ENCODE data around the gene PVALEF. TPM values are rescaled to one million over a fixed set of nuclear protein-coding genes. Genes with fewer than 3 reads are reported as not detected.

The PVALEF gene
- total and polyA plus RNA-seq, 5 donors: not detected

DNA sequence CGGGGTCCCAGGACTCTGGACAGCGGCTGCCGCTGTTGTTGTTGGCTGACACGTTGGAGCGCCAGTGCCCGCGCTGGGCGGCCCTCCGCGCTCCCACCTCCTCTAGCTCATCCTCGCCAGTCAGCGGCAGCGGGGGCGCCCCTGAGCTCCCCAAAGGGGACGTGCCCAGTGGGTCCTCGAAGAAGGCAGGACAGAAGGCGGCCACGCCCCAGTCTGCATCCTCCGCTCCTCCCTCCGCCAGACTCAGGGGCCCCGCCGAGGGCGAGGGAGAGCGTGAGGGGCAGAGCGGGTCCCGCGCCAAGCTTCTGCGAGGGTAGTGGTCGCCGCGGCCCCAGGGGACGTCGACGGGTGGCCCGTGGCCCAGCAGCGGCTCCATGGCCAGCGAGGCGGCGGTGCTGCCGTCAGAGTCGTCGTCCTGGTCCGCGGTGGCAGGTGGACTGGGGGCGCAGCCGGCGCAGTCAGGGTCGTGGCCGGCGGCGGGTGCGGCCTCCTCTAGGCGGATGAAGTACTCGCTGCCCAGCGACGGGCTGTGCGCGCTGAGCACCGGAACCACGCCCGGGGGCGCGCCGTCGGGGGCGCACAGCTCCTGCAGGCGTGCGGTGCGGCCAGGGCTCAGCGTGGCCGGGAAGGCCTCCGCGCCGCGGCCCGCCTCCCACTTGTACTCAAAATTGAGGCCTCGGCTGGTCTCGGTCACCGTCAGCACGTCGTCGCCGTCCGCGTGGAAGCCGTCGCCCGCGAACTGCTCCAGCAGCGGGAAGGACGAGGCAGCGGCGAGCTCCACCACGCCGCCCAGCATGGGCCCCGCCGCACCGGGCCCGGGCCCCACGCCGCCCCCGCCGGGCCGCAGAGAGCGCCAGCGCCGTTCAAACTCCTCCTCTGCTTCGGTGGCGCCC lies 43.2 kb upstream of the PVALEF start:
- H3K4me3 ChIP-seq (ENCODE audit: low read length): no peak overlapping the region
- no peaks in the 10 kb centered on the region for H3K4me1 ChIP-seq (ENCODE audit: control insufficient read depth, insufficient read depth, low read length)
- DNase-seq: no peak
- no peak overlapping the region for H3K27ac ChIP-seq (ENCODE audit: low read length)
- ATAC-seq: no peak
- 41% methylated on average over 109 of the region's 109 CpGs for WGBS
- no peaks in the 10 kb centered on the region for H3K27me3 ChIP-seq (ENCODE audit: control insufficient read depth, insufficient read depth)
- no peaks in the 10 kb centered on the region for H3K9me3 ChIP-seq (ENCODE audit: control insufficient read depth, low read length)
- intact Hi-C loops (cut with DNase I): no loop called here

GRCh38 chr17:81123052-81124048 lies 42.0 kb upstream of the PVALEF start:
- intact Hi-C loops (cut with DNase I): no loop called here
- WGBS: 86% methylated on average over 39 of the region's 39 CpGs
- H3K9me3 ChIP-seq (ENCODE audit: control insufficient read depth, low read length): no peaks in the 10 kb centered on the region
- DNase-seq (no peak), ATAC-seq (no peak)
- H3K4me3 ChIP-seq (ENCODE audit: low read length): no peak overlapping the region
- H3K4me1 ChIP-seq (ENCODE audit: control insufficient read depth, insufficient read depth, low read length): no peaks in the 10 kb centered on the region
- H3K27ac ChIP-seq (ENCODE audit: low read length): no peak overlapping the region
- no peaks in the 10 kb centered on the region for H3K27me3 ChIP-seq (ENCODE audit: control insufficient read depth, insufficient read depth)

- no peak for ATAC-seq
- H3K4me1 ChIP-seq (ENCODE audit: control insufficient read depth, insufficient read depth, low read length): no peaks in the 10 kb centered on the region
- intact Hi-C loops (cut with DNase I): no loop called here
- H3K27me3 ChIP-seq (ENCODE audit: control insufficient read depth, insufficient read depth): no peaks in the 10 kb centered on the region
- H3K4me3 ChIP-seq (ENCODE audit: low read length): no peak overlapping the region
- DNase-seq: no peak
- WGBS: 93% methylated on average over 18 of the region's 18 CpGs
- H3K9me3 ChIP-seq (ENCODE audit: control insufficient read depth, low read length): no peaks in the 10 kb centered on the region
- no peak overlapping the region for H3K27ac ChIP-seq (ENCODE audit: low read length)
Observed at GRCh38 chr17:81124377-81124776, 40.9 kb upstream of the PVALEF start.

DNA sequence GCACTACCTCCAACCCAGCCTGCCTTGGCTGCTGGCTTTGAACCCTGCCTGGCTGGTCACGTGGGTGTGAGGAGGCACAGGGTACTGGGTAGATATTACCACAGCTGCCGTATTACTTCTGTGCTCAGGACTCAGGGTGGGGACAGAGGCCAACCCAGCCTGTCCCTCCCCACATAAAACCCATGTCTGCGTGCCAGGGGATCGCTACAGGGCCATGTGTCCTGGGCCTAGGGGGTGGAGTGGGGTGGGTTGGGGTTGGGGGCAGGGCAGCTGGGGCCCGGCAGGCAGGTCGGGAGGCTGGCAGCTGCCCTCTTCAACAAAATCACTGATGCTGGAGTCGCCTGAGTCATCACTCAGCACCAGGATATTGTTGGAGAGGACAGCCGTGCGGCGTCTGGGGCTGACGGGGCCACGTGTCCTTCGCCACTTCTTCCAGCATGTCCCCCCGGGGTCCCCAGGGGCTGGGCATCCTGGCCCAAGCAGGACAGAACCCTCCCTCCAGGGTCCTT lies 39.7 kb upstream of the PVALEF start:
- WGBS: 41% methylated on average over 14 of the region's 14 CpGs
- no peaks in the 10 kb centered on the region for H3K9me3 ChIP-seq (ENCODE audit: control insufficient read depth, low read length)
- no peak for DNase-seq
- H3K4me1 ChIP-seq (ENCODE audit: control insufficient read depth, insufficient read depth, low read length): no peaks in the 10 kb centered on the region
- no peak overlapping the region for H3K4me3 ChIP-seq (ENCODE audit: low read length)
- intact Hi-C loops (cut with DNase I): no loop called here
- H3K27me3 ChIP-seq (ENCODE audit: control insufficient read depth, insufficient read depth): no peaks in the 10 kb centered on the region
- no peak overlapping the region for H3K27ac ChIP-seq (ENCODE audit: low read length)
- ATAC-seq: peak; percentile 2 to 30

- intact Hi-C loops (cut with DNase I): no loop called here
- H3K4me1 ChIP-seq (ENCODE audit: control insufficient read depth, insufficient read depth, low read length): no peaks in the 10 kb centered on the region
- H3K9me3 ChIP-seq (ENCODE audit: control insufficient read depth, low read length): no peaks in the 10 kb centered on the region
- H3K27me3 ChIP-seq (ENCODE audit: control insufficient read depth, insufficient read depth): no peaks in the 10 kb centered on the region
- no peak overlapping the region for H3K4me3 ChIP-seq (ENCODE audit: low read length)
- ATAC-seq (no peak), DNase-seq (no peak)
- no peak overlapping the region for H3K27ac ChIP-seq (ENCODE audit: low read length)
- 61% methylated on average over 34 of the region's 34 CpGs for WGBS
Observed at GRCh38 chr17:81126281-81127132, 38.8 kb upstream of the PVALEF start.

GRCh38 chr17:81127133-81127455 lies 38.2 kb upstream of the PVALEF start:
- Histone ChIP-seq H3K9me3 (ENCODE audit: control insufficient read depth, low read length) (no peaks in the 10 kb centered on the region), H3K27ac (ENCODE audit: low read length) (no peak overlapping the region), H3K27me3 (ENCODE audit: control insufficient read depth, insufficient read depth) (no peaks in the 10 kb centered on the region), H3K4me3 (ENCODE audit: low read length) (no peak overlapping the region), H3K4me1 (ENCODE audit: control insufficient read depth, insufficient read depth, low read length) (no peaks in the 10 kb centered on the region)
- 54% methylated on average over 5 of the region's 5 CpGs for WGBS
- ATAC-seq: no peak
- no peak for DNase-seq
- intact Hi-C loops (cut with DNase I): no loop called here

GRCh38 chr17:81127526-81128177 lies 37.7 kb upstream of the PVALEF start:
- Histone ChIP-seq H3K27ac (ENCODE audit: low read length) (no peak overlapping the region), H3K9me3 (ENCODE audit: control insufficient read depth, low read length) (no peaks in the 10 kb centered on the region), H3K4me3 (ENCODE audit: low read length) (no peak overlapping the region), H3K4me1 (ENCODE audit: control insufficient read depth, insufficient read depth, low read length) (no peaks in the 10 kb centered on the region), H3K27me3 (ENCODE audit: control insufficient read depth, insufficient read depth) (no peaks in the 10 kb centered on the region)
- intact Hi-C loops (cut with DNase I): no loop called here
- DNase-seq (no peak), ATAC-seq (no peak)
- WGBS: 78% methylated on average over 25 of the region's 25 CpGs

GRCh38 chr17:81128338-81128737 lies 37.0 kb upstream of the PVALEF start:
- WGBS: 79% methylated on average over 14 of the region's 14 CpGs

GRCh38 chr17:81128774-81129173 lies 36.5 kb upstream of the PVALEF start:
- ATAC-seq: peak in 1 of 2 donors; percentile 3
- intact Hi-C loops (cut with DNase I): no loop called here
- WGBS: 85% methylated on average over 23 of the region's 23 CpGs
- no peaks in the 10 kb centered on the region for H3K27me3 ChIP-seq (ENCODE audit: control insufficient read depth, insufficient read depth)
- no peak overlapping the region for H3K4me3 ChIP-seq (ENCODE audit: low read length)
- H3K9me3 ChIP-seq (ENCODE audit: control insufficient read depth, low read length): no peaks in the 10 kb centered on the region
- no peak overlapping the region for H3K27ac ChIP-seq (ENCODE audit: low read length)
- no peak for DNase-seq
- no peaks in the 10 kb centered on the region for H3K4me1 ChIP-seq (ENCODE audit: control insufficient read depth, insufficient read depth, low read length)

More at GRCh38 chr17:81128338-81128737, 37.0 kb upstream of the PVALEF start:
- no peak for DNase-seq
- intact Hi-C loops (cut with DNase I): no loop called here
- no peak for ATAC-seq
- Histone ChIP-seq H3K4me3 (ENCODE audit: low read length) (no peak overlapping the region), H3K27me3 (ENCODE audit: control insufficient read depth, insufficient read depth) (no peaks in the 10 kb centered on the region), H3K9me3 (ENCODE audit: control insufficient read depth, low read length) (no peaks in the 10 kb centered on the region), H3K4me1 (ENCODE audit: control insufficient read depth, insufficient read depth, low read length) (no peaks in the 10 kb centered on the region), H3K27ac (ENCODE audit: low read length) (no peak overlapping the region)

DNA sequence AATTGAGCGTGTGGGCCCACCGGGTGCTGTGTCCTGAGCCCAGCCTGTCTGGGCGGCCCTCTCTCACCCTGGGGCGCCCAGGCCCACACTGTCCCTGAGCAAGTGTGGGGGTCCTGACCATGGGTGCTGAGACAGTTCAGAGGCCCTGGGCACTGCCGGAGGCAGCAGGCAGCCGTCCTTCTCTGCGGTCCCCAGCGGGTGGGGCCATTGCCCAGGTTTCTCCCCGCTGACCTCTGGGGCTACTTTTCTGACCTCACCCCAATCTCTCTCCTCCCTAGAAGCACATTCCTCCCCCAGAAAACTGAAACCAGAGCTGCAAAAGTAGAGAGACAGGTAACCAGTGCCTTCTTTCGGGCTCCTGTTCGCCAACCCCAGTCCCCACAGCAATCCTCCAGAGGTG lies 36.0 kb upstream of the PVALEF start:
- DNase-seq (no peak), ATAC-seq (no peak)
- Histone ChIP-seq H3K27me3 (ENCODE audit: control insufficient read depth, insufficient read depth) (no peaks in the 10 kb centered on the region), H3K9me3 (ENCODE audit: control insufficient read depth, low read length) (no peaks in the 10 kb centered on the region), H3K4me1 (ENCODE audit: control insufficient read depth, insufficient read depth, low read length) (no peaks in the 10 kb centered on the region), H3K4me3 (ENCODE audit: low read length) (no peak overlapping the region), H3K27ac (ENCODE audit: low read length) (no peak overlapping the region)
- WGBS: 89% methylated on average over 11 of the region's 11 CpGs
- intact Hi-C loops (cut with DNase I): no loop called here
